Neural progenitor cell (in vitro differentiated cells): ENCODE data around the gene CD164. TPM values are rescaled to one million over a fixed set of nuclear protein-coding genes. Genes with fewer than 3 reads are reported as not detected.

Source experiments
- DNase-seq: peaks from one replicate; pipeline ENCODE4 v3.0.0-alpha.2; 2016; ENCODE audit warnings: low spot score
- H2AFZ ChIP-seq: fragments of 200-600 bp; sonication (generic); replicated peaks from 2 replicates; pipeline ENCODE4 v1.6.1; 2016; ENCODE audit warnings: antibody characterized with exemption
- H3F3A ChIP-seq: fragments of 200-600 bp; sonication (generic); 2 replicates; pipeline ENCODE4 v1.6.1; 2016; ENCODE audit warnings: antibody characterized with exemption, low read depth
- H3K27ac ChIP-seq: fragments of 200-600 bp; sonication (generic); 2 replicates; pipeline ENCODE4 v1.5.1; 2016; ENCODE audit warnings: mild to moderate bottlenecking
- H3K27me3 ChIP-seq: fragments of 200-600 bp; sonication (generic); 2 replicates; pipeline ENCODE4 v1.6.1; 2016; ENCODE audit warnings: mild to moderate bottlenecking, moderate library complexity
- H3K36me3 ChIP-seq: fragments of 200-600 bp; sonication (generic); 2 replicates; pipeline ENCODE4 v1.5.1; 2016
- H3K4me1 ChIP-seq: fragments of 200-600 bp; sonication (generic); 2 replicates; pipeline ENCODE4 v1.6.1; 2016; ENCODE audit warnings: mixed run types
- H3K4me2 ChIP-seq: fragments of 200-600 bp; sonication (generic); 2 replicates; pipeline ENCODE4 v1.6.1; 2016
- H3K4me3 ChIP-seq: fragments of 200-600 bp; sonication (generic); 2 replicates; pipeline ENCODE4 v1.5.1; 2016
- H3K79me2 ChIP-seq: fragments of 200-600 bp; sonication (generic); 2 replicates; pipeline ENCODE4 v1.6.1; 2016; ENCODE audit warnings: low read depth
- H3K9ac ChIP-seq: fragments of 200-600 bp; sonication (generic); 2 replicates; pipeline ENCODE4 v1.6.1; 2016
- H3K9me3 ChIP-seq: fragments of 200-600 bp; sonication (generic); 2 replicates; pipeline ENCODE4 v1.5.1; 2016; ENCODE audit warnings: low read depth
- H4K20me1 ChIP-seq: fragments of 200-600 bp; sonication (generic); 2 replicates; pipeline ENCODE4 v1.6.1; 2016; ENCODE audit warnings: low read depth
- H3K27ac Mint-ChIP-seq: 3 replicates; pipeline ENCODE4 v1.8.0; 2021; ENCODE audit warnings: mixed read lengths
- H3K27me3 Mint-ChIP-seq: 2 replicates; pipeline ENCODE4 v1.8.0; 2022; ENCODE audit warnings: low read depth, mild to moderate bottlenecking, inconsistent platforms, moderate library complexity, mixed read lengths; ENCODE audit not compliant: insufficient read depth
- H3K36me3 Mint-ChIP-seq: 3 replicates; pipeline ENCODE4 v1.8.0; 2021; ENCODE audit warnings: mixed read lengths
- H3K4me1 Mint-ChIP-seq: 3 replicates; pipeline ENCODE4 v1.8.0; 2021; ENCODE audit warnings: mixed read lengths
- H3K4me3 Mint-ChIP-seq: 3 replicates; pipeline ENCODE4 v1.8.0; 2021; ENCODE audit warnings: mild to moderate bottlenecking, moderate library complexity, mixed read lengths
- H3K9me3 Mint-ChIP-seq: 3 replicates; pipeline ENCODE4 v1.8.0; 2020; ENCODE audit warnings: mixed read lengths
- CTCF ChIP-seq: fragments of 200-600 bp; sonication (generic); IDR thresholded peaks from 2 replicates; pipeline ENCODE4 v1.5.1; 2017; ENCODE audit warnings: antibody characterized with exemption, mild to moderate bottlenecking
- EZH2 ChIP-seq: fragments of 200-600 bp; sonication (generic); IDR thresholded peaks from 2 replicates; pipeline ENCODE4 v1.6.1; 2017; ENCODE audit warnings: antibody characterized with exemption, mild to moderate bottlenecking, moderate library complexity
- EZH2phosphoT487 ChIP-seq: fragments of 200-600 bp; sonication (generic); IDR thresholded peaks from 2 replicates; pipeline ENCODE4 v1.6.1; 2017; ENCODE audit warnings: antibody characterized with exemption
- total RNA-seq: library from RNA; depleted of rRNA; stranded (reverse); fragments of >200 nt; gene quantifications from 2 replicates; pipeline ENCODE4 v1.2.3, GENCODE V29; 2015; ENCODE audit warnings: low replicate concordance

Gene CD164
- total RNA-seq, 1 donor from 2014 or later: 197 TPM

- no peak overlapping the region for H2AFZ ChIP-seq
- H3K4me3 ChIP-seq: no peak overlapping the region
- no peaks in the 10 kb centered on the region for H3K9me3 ChIP-seq
- TF ChIP-seq EZH2phosphoT487 (no peak), CTCF (no peak), EZH2 (no peak)
- no peaks in the 10 kb centered on the region for H3K27me3 ChIP-seq
- no peaks in the 10 kb centered on the region for H4K20me1 ChIP-seq
- H3K4me1 ChIP-seq: peaks cover 15% of the 10 kb centered on the region
- Mint-ChIP-seq H3K4me3 (no peak overlapping the region), H3K27ac (no peak overlapping the region), H3K4me1 (peaks cover 8% of the 10 kb centered on the region), H3K36me3 (no peaks in the 10 kb centered on the region), H3K27me3 (peaks cover 6% of the 10 kb centered on the region), H3K9me3 (no peaks in the 10 kb centered on the region)
- H3K36me3 ChIP-seq: no peaks in the 10 kb centered on the region
- no peaks in the 10 kb centered on the region for H3F3A ChIP-seq
- H3K27ac ChIP-seq: no peak overlapping the region
- no peak overlapping the region for H3K4me2 ChIP-seq
- H3K9ac ChIP-seq: no peak overlapping the region
- no peak for DNase-seq
- no peaks in the 10 kb centered on the region for H3K79me2 ChIP-seq
These were observed 65.4 kb downstream of the CD164 start for GRCh38 chr6:109316909-109317308.

Other genes with a start within 250 kb of the CD164 start
- gene PPIL6, start 58.2 kb upstream of the CD164 start, total RNA-seq: 4.8 and 7.9 TPM in 2 replicates
- gene SMPD2, start 58.3 kb upstream of the CD164 start, total RNA-seq: 10.3 and 11.5 TPM in 2 replicates
- gene MICAL1, start 73.3 kb upstream of the CD164 start, total RNA-seq: 50.6 and 123 TPM in 2 replicates
- gene ZBTB24, start 100.8 kb upstream of the CD164 start, total RNA-seq: 13.9 and 17.3 TPM in 2 replicates